ENCODE data around the gene FOXA3. TPM values are rescaled to one million over a fixed set of nuclear protein-coding genes. Genes with fewer than 3 reads are reported as not detected.

FOXA3 gene
- total RNA-seq, 1 donor from 2014 or later, result not detected

- DNase-seq, result no peak
- Histone ChIP-seq H3K4me1 (peaks cover 5% of the 10 kb centered on the region), H3K9me3 (replicated peaks) (no peaks in the 10 kb centered on the region), H3K27ac (replicated peaks) (no peak overlapping the region), H3K4me3 (no peak overlapping the region), H3K27me3 (ENCODE audit: low read depth) (no peaks in the 10 kb centered on the region), H3K36me3 (peaks cover 92% of the 10 kb centered on the region)
- intact Hi-C loops (cut with micrococcal nuclease), result no loop called here
- TF ChIP-seq CTCF (IDR thresholded peaks at IDR 0.05; ENCODE audit: borderline replicate concordance), result no peak
Observed at GRCh38 chr19:45825263-45825605, 38.9 kb upstream of the FOXA3 start.

- no peak for TF ChIP-seq CTCF (IDR thresholded peaks at IDR 0.05; ENCODE audit: borderline replicate concordance)
- Histone ChIP-seq H3K4me3 (no peak overlapping the region), H3K27me3 (ENCODE audit: low read depth) (no peaks in the 10 kb centered on the region), H3K9me3 (replicated peaks) (no peaks in the 10 kb centered on the region), H3K36me3 (peaks cover 94% of the 10 kb centered on the region), H3K27ac (replicated peaks) (no peak overlapping the region), H3K4me1 (peaks cover 5% of the 10 kb centered on the region)
- intact Hi-C loops (cut with micrococcal nuclease), result no loop called here
- no peak for DNase-seq
Observed at GRCh38 chr19:45825917-45826893, 37.9 kb upstream of the FOXA3 start.

- H3K9me3 ChIP-seq (replicated peaks), result no peaks in the 10 kb centered on the region
- TF ChIP-seq CTCF (IDR thresholded peaks at IDR 0.05; ENCODE audit: borderline replicate concordance), result no peak
- no peak overlapping the region for H3K4me3 ChIP-seq
- no peaks in the 10 kb centered on the region for H3K27me3 ChIP-seq (ENCODE audit: low read depth)
- peaks cover 96% of the 10 kb centered on the region for H3K36me3 ChIP-seq
- no peak for DNase-seq
- no peak overlapping the region for H3K27ac ChIP-seq (replicated peaks)
- intact Hi-C loops (cut with micrococcal nuclease), result no loop called here
- H3K4me1 ChIP-seq, result peaks cover 5% of the 10 kb centered on the region
Observed at GRCh38 chr19:45826934-45827333, 37.2 kb upstream of the FOXA3 start.

GRCh38 chr19:45827459-45828093 is 36.5 kb upstream of the FOXA3 start:
- H3K4me3 ChIP-seq, result no peak overlapping the region
- H3K27ac ChIP-seq (replicated peaks), result no peak overlapping the region
- no peak for TF ChIP-seq CTCF (IDR thresholded peaks at IDR 0.05; ENCODE audit: borderline replicate concordance)
- no peak for DNase-seq
- no peaks in the 10 kb centered on the region for H3K27me3 ChIP-seq (ENCODE audit: low read depth)
- intact Hi-C loops (cut with micrococcal nuclease), result no loop called here
- peaks cover 98% of the 10 kb centered on the region for H3K36me3 ChIP-seq
- peaks cover 5% of the 10 kb centered on the region for H3K4me1 ChIP-seq
- H3K9me3 ChIP-seq (replicated peaks), result no peaks in the 10 kb centered on the region

- Histone ChIP-seq H3K27me3 (ENCODE audit: low read depth) (no peaks in the 10 kb centered on the region), H3K9me3 (replicated peaks) (no peaks in the 10 kb centered on the region), H3K4me3 (no peak overlapping the region), H3K27ac (replicated peaks) (no peak overlapping the region), H3K4me1 (peaks cover 5% of the 10 kb centered on the region), H3K36me3 (peaks cover 98% of the 10 kb centered on the region)
- DNase-seq, result no peak
- intact Hi-C loops (cut with micrococcal nuclease), result no loop called here
- TF ChIP-seq CTCF (IDR thresholded peaks at IDR 0.05; ENCODE audit: borderline replicate concordance), result no peak
Observed at GRCh38 chr19:45828523-45828922, 35.6 kb upstream of the FOXA3 start.

Data from left ventricle myocardium inferior (tissue), 1 donor.